HG03139 (cell line): ENCODE measurements around the gene TOB2.
"Not testable (repeated sequence)": the region's sequence is repeated elsewhere in the genome, so short reads cannot be mapped to it uniquely, and the experiment has no call there.

ENCODE experiments used
- ATAC-seq: cut with Tn5 transposase; IDR thresholded peaks from one replicate; pipeline ENCODE4 v1.9.1; 2021; ENCODE audit not compliant: unreplicated experiment

Gene TOB2

GRCh38 chr22:41429951-41430332 lies 16.7 kb downstream of the TOB2 start:
- no peak for ATAC-seq

GRCh38 chr22:41429232-41429950 lies 17.2 kb downstream of the TOB2 start:
- ATAC-seq: no peak

DNA sequence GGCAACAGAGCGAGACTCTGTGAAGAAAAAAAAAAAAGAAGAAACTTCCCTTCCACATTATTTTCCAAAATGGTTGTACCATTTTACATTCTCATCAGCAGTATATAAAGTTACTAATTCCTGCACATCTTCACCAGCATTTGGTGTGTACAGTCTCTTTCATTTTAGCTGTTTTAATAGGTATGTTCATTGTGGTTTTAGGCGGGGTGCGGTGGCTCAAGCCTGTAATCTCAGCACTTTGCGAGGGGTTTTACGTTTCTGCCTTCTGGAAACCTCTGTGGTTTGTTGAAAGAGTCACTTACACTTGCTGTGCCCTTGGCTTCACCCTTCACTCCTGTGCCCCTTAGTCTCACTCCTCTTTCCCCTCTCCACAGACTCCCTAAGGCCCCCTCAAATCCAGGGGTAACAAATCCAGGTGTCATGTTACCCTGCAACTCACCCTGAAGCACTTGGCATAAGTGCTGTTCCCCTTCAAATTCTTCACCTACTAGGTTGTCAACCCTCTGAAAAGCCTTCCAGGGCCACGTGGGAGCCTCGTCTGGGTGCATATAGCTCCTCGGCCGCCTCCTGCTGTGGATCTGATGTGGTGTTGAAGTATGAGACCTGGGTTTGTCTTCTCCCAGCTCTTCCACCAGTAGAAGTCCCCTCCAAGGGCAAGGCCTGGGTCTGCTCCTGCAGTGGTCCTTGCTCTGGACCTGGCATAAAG lies 20.8 kb downstream of the TOB2 start:
- no peak for ATAC-seq

DNA sequence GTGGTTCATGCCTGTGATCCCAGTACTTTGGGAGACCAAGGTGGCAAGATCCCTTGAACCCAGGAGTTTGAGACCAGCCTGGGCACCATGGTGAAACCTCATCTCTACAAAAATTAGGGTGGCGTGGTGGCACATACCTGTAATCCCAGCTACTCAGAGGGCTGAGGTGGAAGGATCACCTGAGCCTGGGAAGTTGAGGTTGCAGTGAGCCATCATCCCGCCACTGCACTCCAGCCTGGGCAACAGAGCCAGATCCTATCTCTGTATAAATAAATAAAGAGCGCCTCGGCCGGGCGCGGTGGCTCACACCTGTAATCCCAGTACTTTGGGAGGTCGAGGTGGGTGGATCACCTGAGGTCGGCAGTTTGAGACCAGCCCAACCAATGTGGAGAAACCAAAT lies 27.9 kb downstream of the TOB2 start:
- no peak for ATAC-seq

DNA sequence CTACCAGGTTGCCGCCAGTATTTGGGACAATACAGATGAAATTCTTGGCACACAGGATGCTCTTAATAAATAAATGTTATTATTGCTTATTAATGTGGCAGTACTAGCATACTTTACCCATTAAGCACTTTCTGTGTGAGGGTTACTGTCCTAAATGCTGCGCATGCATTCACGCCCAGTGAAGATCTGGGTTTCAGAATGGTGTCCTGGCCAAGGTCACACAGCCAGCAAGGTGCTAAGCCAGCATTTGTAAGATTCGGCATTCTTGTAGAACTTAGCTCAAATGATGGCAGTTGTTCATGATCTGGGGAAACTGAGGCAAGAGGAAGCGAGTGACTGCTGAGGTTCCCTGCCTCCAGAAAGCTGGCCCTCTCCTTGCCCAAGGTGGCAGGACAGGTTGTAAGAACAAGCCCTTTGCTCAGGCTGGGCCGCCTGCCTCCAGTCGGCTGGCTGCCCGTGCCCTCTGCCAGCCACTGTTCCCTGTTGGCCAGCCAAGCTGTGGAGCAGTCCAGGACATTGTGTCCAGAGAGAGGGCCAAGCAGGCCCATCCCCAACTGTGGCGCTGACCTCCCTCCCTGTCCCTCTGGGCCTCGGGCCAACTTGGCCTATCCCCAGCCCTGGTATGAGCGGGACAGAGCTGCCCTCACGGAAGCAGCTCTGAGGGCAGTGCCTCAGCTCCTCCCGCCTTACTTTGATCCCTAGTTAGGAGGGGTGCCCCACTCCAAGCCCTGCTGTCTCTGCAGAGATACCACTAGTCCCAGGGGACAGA lies 28.8 kb downstream of the TOB2 start:
- no peak for ATAC-seq

GRCh38 chr22:41415554-41415953 lies 31.0 kb downstream of the TOB2 start:
- no peak for ATAC-seq

DNA sequence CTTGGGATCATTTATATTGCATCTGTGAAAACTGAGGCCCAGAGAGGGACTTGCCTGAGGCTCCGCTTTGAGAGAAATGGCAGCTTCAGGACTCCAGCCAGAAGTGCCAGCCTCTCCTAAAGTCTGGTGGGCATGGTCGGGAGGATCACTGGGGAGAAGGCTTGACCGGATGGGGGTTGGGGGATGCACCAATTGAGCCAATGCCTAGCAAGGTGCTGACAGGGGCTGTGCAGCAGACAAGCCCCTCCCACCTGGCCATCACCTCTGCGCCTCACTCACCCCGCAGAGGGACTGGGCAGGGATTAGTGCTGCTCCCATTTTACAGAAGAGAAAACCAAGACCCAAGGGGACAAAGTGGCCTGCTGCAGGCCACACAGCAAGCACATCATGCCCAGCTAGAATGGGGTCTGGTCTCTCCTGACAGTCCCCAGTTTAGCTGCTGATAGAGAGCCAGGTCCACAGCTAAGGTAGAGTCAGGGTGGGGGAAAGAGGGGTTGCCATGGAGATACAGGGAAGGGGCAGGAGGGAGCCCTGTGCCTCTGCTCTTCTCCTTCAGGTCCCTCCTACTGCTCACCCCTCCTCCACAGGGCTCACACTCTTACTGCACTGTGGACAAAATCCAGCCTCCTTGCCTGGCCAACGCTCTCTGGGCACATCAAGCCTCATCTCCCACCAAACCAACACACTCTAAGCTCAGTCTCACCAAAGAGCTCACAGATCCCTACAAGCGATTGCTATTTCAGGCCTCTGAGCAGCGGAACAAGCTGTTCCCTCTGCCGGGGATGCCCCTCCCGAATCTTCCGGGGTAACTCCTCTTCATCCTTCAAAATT lies 35.4 kb downstream of the TOB2 start:
- ATAC-seq: no peak

DNA sequence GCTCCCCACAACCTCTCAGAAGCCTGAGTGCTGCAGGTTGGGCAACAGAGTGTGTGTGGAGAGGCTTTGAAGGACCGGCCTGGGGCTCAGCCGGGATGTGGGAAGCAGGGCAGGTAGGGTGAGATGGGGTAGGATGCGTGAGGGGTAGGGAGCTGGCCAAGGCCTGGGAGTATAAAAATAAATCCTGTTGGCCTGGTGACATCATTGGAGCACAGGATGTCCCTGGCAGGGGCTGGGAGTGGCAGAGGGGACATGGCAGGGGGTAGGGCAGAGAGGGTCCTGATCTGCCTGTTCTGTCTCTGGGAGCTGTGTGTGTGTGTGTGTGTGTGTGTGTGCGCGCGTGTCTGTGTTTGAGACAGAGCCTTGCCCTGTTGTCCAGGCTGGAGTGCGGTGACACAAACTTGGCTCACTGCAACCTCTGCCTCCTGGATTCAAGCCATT lies 36.3 kb downstream of the TOB2 start:
- no peak for ATAC-seq

DNA sequence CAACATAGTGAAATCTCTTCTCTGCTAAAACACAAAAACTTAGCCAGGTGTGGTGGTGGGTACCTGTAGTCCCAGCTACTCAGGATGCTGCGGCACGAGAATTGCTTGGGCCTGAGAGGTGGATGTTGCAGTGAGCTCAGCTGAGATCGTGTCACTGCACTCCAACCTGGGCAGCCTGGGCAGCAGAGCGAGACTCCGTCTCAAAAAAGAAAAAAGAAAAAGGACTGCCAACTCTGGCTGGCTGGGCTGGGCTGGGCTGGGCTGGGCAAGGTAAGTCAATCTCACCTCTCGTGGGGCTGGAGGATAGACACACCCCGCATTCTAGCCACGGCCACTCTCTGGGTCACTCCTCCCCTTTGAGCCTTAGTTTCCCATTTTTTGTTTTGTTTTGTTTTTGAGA lies 37.9 kb downstream of the TOB2 start:
- ATAC-seq: no peak

DNA sequence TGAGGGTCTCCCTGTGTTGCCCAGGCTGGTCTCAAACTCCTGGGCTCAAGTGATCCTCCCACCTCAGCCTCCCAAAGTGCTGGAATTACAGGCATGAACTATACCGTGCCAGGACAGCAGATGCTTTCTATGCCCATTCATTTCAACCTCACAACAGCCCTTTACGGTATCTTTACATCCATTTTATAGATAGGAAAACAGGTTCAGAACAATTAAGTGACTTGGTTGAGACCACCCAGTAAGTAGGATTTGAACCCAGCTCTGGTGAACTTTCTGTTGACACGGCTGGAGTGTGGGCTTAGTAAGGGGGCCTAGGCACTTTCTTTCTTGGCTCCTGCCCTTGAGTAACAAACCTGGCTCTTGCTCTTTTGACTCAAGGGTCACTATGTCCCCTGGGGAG lies 39.2 kb downstream of the TOB2 start:
- ATAC-seq: no peak

DNA sequence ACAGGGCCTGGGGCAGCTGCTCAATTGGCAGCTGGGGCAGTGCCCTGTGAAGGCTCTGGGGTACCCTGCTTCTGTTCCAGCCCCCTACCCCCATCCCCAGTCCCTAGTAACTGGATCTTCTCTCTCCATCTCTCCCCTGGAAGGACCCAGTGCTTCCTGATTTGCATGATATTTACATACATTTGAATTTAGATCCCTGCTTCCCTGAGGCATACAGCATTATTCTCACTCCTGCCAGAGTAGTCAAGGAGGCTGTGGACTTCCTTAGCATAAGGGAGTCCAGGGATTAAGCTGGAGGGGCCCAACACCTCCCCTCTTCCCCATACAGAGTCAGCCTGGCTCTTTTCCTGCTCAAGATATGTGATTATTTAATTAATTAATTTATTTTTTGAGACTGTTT lies 40.2 kb downstream of the TOB2 start:
- ATAC-seq: no peak

DNA sequence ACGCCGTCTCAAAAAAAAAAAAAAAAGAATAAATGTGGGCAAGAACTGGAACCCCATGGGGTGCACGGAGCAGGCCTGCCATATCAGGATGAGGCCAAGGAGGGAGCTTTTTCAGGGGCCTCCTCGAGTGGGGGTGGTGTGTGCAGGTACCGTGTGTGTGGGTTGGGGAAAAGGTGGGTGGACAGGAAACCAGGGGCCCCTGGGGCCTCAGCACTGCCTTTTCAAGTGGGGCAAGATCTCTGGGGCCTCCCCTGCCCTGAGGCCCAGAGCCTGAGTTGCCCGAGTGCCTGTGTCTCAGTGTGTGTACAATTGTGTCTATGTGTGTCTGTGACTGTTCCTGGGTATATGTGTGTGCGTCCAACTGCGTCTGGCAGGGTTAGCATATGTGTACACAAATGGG lies 41.0 kb downstream of the TOB2 start:
- ATAC-seq: no peak

DNA sequence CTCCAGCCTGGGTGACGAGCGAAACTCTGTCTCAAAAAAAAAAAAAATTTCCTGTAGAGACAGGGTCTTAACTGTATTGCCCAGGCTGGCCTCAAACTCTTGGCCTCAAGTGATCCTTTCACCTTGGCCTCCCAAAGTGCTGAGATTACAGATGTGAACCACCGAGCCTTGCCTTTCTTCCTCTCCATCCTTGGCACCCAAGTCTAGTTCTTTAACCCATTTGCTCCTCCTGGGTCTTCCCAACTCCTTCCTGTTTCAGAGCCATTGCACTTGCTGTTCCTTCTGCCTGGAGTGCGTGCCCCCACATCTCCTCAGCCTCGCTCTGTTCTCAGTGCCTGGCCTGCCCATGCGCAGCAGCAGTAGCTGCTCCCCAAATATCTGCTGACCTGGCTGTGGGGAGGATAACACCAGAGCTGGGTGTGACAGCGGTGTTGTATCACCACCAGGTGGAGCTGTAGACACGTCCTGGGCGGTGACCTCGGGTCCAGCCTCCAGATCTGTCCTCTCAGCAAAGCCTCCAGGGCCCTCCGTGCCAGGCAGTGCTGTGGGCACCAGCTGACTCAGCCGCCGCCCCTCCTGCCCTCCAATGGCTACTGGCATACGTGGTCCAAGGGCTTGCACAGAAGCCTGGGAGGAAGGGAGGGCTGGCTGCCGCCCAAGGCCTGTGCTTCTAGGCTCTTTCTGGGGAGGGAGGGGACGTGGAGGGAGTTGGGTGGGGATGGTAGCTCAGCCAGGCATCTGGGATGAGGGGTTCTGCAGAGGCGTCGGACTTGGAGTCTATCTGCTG lies 42.9 kb downstream of the TOB2 start:
- ATAC-seq: no peak

GRCh38 chr22:41402851-41403250 lies 43.8 kb downstream of the TOB2 start:
- ATAC-seq: not testable (repeated sequence)

GRCh38 chr22:41401781-41402648 lies 44.6 kb downstream of the TOB2 start:
- no peak for ATAC-seq

DNA sequence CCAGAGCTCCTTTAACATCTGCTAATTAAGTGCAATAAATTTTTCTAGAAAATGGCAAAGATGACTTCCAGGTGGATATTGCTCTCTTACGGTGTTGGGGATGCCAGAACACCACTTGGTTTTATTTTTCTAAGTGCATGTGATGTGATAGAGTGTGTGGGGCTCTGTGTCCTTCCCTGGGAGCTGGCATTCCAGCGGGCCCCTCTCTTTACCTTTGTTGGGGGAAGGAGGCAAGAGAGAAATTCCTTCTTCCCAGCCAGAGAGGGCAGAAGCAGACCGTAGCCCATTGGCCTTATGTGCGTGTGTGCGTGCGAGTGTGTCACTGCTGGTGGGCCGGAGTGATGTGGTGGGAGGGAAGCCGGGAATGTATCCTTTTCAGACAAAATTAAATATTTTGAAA lies 47.7 kb downstream of the TOB2 start:
- no peak for ATAC-seq

DNA sequence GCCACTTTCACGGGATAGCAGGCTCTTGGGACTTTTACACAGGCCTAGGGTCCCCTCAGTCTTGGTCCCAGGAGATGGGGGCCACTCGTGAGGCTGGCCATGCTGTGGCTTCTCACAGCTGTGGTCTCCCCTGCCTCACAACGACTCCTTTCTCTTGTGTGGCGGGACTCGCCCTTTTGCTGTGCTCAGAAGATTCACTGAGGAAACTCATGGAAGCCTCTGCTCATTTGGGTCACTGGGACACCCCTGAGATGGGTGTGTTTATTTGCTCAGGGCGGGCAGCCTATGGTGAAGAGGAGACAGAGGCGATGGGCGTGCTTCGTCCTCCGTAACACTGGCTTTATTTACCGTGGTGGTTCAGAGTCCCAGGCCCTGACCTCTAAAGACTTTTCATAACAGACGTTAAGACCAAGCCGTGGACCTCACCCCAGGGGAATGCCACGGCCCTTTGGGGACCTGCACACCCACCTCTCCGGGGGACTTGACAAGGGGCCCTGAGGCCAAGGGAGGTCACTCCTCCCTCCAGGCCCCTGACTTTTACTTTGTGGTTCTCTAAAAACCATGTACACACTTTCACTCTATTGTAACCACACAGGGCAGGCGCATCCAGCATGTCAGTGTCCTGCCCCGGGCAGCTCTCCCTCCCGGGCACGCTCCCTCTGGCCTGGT lies 49.3 kb downstream of the TOB2 start:
- no peak for ATAC-seq

DNA sequence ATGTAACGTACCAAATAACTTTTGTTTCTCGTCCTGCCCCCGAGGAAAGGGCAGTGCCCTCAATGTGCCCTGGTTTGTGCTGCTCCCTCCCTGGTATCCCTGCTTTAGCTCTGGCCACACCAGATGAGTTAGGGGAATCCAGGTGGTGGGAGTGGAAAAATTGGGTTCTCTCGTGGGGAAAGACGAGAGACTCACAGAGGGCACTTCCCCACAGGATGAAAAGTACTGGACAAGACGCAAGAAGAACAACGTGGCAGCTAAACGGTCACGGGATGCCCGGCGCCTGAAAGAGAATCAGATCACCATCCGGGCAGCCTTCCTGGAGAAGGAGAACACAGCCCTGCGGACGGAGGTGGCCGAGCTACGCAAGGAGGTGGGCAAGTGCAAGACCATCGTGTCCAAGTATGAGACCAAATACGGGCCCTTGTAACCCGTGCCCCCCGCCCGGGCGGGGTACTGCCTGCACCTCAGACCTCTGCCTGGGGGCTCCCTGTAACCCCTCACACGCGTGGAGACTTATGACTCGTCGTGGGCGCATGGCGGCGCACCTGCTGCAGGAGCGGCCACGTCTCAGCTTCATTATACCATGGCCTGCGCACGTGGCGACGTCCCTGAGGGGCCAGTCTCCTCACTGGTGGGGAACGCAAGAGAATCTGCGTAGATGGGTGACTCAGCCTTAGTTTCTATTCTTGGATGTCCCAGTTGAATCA lies 50.9 kb downstream of the TOB2 start:
- ATAC-seq: no peak
